GM08714 (cell line): Measurements from ENCODE around the gene LRPAP1.
A peak's percentile ranks its signal among the peaks of the same experiment; 100 is the strongest.
"Not testable (repeated sequence)": the region's sequence is repeated elsewhere in the genome, so short reads cannot be mapped to it uniquely, and the experiment has no call there.

Source experiments
- H3K4me3 ChIP-seq: fragments of 200-500 bp; sonication (Bioruptor generic); 2 replicates; pipeline ENCODE4 v1.5.1; 2014; ENCODE audit warnings: mild to moderate bottlenecking, low read length, inconsistent platforms
- ZNF274 ChIP-seq: IDR thresholded peaks from 2 replicates; pipeline ENCODE4 v1.6.1; 2012; ENCODE audit warnings: mild to moderate bottlenecking, low read depth, low read length

The LRPAP1 gene, protein sequence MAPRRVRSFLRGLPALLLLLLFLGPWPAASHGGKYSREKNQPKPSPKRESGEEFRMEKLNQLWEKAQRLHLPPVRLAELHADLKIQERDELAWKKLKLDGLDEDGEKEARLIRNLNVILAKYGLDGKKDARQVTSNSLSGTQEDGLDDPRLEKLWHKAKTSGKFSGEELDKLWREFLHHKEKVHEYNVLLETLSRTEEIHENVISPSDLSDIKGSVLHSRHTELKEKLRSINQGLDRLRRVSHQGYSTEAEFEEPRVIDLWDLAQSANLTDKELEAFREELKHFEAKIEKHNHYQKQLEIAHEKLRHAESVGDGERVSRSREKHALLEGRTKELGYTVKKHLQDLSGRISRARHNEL

DNA sequence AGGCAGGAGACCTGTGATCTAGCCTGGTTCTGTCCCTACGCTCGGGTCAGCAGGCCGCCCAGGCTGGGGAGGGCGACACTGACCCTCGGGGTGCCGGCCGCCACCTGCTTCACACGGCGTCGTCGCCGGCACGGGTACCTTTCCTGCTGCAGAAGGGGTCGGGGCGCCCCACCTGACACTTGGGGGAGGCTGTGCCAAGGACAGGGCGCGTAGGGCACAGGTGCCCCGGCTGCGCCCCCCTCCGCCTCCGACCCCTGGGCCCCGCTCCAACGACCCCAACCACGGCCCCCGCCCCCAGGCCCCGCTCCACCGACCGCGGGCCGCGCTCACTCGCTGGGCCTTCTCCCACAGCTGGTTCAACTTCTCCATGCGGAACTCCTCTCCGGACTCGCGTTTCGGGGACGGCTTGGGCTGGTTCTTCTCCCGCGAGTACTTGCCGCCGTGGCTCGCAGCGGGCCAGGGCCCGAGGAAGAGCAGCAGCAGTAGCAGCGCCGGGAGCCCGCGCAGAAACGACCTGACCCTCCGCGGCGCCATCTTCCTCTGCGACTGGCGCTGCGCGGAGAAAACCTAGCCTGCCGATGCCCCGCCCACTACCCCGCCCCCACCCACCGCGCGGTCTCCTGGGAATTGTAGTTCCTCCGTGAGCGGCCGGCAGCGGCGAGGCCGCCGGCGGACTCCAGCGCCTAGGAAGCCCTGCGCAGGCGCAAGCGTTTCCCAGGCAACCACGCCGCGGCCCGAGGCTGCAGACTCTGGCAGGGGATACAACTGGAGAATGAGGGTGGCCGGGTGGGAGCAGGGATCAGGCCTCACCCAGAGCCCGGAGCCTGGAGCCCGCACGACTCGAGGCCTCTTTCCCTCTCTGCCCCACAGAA lies at the start of gene LRPAP1:
Gene LRPAP1, minus strand, starts transcription at position 544 of the 872 bp plus-strand sequence. Its CDS starts 10 bp downstream, at position 534.
- peak within 1 kb of the TSS; percentile 87 for H3K4me3 ChIP-seq
- TF ChIP-seq ZNF274: no peak

DNA sequence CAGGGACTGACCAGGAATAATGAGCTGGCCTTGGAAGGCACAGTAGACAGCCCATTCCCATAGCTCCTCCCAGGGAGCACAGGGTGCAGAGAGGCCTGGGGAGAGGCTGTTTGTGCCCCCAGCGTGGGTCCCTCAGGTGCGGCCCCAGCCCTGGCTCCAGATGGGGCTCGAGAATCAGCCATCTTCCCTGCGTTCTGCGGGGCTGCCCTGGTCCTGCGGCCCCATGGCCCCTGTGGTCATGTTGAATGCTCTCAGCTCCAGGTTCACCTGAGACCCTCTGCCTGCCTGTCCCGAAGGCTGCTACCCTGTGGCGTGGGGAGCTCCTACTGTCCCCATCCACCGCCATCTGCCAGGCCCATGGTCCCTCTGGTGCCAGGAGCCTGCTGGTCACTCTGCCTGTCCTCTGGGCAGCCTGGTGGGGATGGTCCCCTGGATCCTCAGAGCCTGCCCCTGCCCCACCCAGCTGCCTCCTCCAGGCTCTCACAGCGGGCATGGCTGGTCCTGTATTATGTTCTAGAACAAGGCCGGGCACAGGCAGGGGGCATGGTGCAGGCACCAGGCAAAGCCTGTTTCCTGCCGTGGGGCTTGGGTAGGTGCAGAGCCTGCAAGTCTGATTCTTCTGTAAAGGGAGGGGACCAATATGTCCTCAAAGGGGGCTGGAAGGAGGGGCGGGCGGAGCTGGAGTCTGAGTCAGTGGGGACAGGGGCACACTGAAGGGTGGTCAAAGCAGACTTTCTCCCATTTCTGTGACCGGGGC lies 49.3 kb upstream of the LRPAP1 start:
- H3K4me3 ChIP-seq: not testable (repeated sequence)

DNA sequence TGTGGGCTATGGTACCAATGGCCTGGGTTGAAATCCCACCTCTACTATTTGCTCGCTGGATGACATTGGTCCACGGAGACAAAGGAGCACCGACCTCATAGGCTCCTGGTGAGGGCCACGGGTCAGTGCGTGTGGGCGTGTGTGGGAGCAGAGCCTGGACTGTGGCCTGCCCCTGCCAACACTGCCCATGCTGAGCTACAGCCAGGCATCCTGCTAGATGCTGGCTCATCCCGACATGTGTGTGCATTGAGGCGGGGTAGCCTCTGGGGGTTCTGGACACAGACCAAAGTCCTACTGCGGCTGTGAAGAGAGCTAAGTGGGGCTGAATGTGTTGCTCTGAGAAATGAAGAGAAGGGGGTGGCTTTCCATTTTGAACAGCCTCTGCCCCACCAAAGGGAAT lies 48.6 kb upstream of the LRPAP1 start:
- H3K4me3 ChIP-seq: not testable (repeated sequence)

GRCh38 chr4:3578527-3579144 lies 46.4 kb upstream of the LRPAP1 start:
- H3K4me3 ChIP-seq: not testable (repeated sequence)

DNA sequence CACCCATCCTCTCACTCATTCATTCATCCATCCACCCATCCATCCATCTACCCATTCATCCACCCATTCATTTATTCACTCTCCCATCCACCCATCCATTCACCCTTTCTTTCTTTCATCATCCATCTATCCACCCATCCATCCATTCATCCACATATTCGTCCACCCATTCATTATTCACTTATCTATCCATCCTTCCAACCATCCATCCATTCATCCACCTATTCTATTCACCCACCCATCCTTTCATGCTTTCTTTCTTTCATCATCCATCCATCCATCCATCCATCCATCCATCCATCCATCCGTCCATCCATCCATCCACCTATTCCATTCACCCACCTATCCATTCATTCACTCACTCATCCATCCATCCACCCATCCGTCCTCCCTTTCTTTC lies 45.8 kb upstream of the LRPAP1 start:
- not testable (repeated sequence) for H3K4me3 ChIP-seq

DNA sequence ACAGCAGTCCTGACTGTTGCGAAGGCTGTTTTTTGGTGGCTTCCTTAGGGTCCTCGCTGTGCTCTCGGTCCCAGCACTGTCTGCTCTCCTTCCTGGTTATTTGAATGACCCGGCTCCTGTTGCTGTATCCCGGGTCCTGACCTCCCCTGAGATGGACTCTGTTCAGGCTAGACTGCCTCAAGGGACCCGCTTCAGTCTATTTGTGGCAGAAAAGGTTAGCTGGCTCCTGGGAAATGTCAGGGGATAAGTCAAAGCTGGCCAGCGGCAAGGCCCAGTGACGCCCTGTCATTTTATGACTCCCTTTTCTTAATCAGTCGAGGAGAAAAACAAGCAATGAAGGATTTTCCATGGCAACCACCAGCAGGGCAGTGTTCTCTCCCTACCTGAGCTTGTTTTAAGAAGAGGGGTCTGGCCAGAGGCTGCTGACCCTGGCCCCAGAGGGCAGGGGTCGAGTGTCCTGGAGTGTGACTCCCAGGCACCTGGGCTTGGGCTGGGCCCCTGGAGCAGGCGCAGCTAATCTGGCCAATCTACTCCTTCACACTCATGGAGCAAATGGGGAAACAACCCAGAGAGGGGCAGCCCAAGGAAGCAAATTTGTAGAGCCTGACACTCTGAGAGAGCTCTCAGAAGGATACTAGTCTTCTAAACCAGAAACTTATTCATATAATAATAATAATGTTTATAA lies 45.1 kb upstream of the LRPAP1 start:
- not testable (repeated sequence) for H3K4me3 ChIP-seq

DNA sequence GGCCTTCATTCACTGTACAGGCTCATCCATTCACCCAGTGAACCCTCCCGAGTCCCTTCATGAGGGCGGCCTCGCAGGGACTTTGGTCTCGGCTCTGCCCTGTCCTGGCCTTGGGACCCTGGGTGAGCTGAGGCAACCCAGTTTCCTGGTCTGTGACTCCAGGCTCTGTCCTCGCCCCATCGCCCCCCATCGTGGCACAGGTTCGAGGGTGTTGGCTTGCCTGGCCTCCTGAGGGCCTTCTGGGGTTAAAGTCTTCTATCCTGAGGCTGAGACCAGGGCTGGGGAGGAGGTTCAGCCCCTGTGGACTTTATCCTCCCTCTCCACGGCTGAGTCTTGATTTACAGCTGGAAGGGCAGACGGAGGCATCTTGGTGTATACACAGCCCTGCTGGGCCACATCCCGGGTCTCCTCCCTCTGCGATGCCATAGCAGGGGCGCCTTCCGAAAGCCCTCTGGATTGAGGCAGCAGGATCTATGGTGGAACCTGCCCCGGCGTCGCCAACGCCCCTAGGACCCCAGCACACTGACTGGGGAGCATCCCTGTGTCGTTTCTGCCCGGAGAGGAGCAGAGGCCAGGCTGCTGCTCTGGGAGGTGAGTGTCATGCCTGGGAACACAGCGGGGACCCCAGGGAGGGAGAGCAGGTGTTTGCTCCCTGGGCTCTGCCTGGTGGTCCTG lies 44.4 kb upstream of the LRPAP1 start:
- H3K4me3 ChIP-seq: not testable (repeated sequence)

DNA sequence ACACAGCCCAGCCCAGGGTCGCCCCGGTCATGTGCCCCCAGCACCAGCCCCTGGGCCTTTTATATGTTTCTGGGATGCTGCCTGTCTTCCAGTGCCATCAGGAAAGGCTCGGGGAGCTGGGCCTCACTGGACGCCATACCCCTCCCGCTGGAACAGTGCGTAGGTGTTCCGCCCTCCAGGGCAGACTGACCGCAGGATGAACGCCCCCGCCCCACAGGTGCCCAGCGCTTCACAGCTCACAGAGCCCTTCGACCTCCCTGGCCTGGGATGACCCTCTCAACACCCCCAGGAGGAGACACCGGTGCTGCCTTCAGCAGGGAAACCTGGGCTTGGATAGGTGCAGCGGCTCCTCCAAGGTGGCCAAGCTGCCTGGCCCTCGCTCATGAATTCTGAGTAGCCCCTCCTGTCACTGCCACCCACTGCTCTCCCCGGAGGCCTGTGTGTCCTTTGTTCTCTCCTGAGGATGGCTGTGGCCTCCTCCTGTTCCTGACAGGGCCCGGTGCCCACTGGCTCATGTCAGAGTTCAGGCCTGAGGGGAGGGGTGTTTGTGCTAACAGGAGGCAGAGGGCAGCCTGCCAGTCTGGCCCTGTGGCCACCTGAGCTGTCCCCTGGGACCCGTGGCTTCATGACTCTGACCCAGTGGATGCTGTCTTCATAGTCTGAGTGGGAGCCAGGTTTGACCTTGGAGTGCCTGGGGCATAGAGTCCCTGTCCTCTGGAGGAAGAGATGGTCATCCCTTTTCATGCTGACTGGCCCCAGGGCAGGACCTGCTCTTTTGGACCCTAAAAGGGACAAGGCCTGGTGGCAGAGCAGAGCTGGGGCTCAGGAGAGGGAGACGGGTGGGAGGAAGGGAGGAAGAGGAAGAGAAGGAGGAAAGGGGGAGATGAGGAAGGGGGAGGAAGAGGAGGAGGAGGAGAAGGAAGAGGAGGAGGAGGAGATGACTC lies 43.5 kb upstream of the LRPAP1 start:
- H3K4me3 ChIP-seq: not testable (repeated sequence)

DNA sequence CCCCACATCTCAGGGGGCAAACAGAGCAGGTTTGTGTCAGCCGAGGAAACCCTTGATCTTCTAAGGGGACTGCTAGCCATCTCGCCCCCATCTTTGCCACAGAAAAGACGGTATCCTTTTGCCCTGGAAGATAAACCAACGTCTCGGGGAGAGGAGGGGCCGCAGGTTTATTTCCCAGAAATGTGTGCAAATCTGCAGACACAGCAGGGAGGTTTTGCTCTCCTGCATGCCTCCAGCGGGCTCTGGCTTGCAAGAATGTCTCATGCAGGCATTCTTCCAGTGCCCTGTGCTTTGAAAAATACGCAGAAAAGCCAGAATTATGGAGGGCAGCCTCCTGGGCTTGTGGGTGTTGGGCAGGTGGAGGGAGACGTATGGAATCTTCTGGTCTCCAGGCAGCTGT lies 42.6 kb upstream of the LRPAP1 start:
- H3K4me3 ChIP-seq: not testable (repeated sequence)

DNA sequence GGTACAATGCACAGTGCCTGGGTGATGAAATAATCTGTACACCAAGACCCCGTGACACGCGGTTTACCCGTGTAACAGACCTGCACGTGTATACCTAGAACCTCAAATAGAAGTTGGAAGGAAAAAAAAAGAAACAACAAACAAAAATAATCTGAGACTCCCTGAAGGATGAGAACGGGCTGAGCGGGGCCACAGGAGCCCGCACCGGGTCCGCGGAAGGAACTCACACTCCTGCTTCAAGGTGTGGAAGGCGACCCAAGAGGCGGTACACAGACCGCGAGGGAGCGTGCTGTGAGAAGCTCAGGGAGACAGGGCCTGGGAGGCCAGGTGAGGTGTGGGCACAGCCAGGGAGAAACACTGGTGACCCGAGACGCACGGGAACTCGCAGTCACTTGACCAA lies 42.1 kb upstream of the LRPAP1 start:
- not testable (repeated sequence) for H3K4me3 ChIP-seq

- H3K4me3 ChIP-seq: no peak overlapping the region
- TF ChIP-seq ZNF274: no peak
Observed at GRCh38 chr4:3573131-3573530, 40.9 kb upstream of the LRPAP1 start.

DNA sequence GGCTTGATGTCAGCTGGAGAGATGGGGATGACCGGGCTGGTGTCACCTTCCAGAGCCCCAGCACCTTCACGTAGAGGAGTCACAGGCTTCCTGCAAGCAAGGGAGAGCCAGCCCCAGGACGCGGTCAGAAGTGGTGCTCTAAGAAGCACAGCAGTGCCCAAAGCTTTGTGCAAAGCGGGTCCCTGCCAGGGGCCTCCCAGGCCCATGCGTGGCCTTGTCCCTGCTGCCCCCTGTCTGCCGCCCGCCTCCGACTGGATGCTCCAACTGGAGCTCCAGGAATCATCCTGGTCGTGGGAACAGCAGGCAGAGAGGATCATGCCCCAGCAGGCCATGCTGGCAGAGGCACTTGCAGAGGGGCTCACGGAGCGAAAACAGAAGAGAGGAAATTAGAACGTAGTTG lies 40.1 kb upstream of the LRPAP1 start:
- H3K4me3 ChIP-seq: no peak overlapping the region
- TF ChIP-seq ZNF274: no peak

GRCh38 chr4:3571921-3572320 lies 39.7 kb upstream of the LRPAP1 start:
- no peak overlapping the region for H3K4me3 ChIP-seq
- no peak for TF ChIP-seq ZNF274

DNA sequence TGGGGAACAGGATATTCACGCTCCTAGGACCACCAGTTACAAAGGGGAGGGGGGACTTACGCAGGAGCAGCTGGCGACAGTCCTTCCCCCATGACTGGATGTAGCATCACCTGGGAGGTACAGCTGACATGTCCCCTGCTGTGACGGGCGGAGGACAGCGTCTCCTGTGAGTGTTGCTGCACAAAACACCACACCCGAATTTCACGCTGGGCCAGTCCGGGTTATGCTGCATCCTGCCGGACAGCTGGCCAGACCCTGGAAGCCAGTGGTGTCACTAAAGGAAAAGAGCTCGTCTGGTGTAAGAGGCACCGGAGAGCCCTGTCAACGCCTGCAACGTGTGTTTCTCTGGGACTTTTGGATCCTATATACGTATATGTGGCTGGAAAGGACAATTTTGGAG lies 38.7 kb upstream of the LRPAP1 start:
- not testable (repeated sequence) for H3K4me3 ChIP-seq

- H3K4me3 ChIP-seq: not testable (repeated sequence)
Observed at GRCh38 chr4:3569611-3570010, 37.4 kb upstream of the LRPAP1 start.

- not testable (repeated sequence) for H3K4me3 ChIP-seq
Observed at GRCh38 chr4:3566701-3567100, 34.5 kb upstream of the LRPAP1 start.

DNA sequence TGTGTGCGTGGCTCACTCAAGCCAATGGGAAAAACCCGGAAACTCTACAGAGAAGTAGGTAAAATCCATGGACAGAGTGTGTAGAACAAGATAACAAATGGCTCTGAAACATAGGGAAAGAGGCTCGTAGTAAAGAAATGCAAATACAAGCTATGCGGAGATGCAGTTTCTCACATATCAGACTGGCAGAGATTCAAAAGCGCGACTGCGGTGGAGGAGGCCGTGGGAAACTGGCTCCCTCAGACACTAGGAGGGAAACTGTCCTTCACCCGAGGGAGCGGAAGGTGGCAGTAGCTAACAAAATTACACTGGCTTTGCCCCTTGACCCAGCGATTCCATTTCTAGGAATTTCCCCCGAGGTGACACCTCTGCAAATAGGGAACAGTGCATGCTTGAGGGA lies 34.1 kb upstream of the LRPAP1 start:
- not testable (repeated sequence) for H3K4me3 ChIP-seq

GRCh38 chr4:3564948-3565347 lies 32.7 kb upstream of the LRPAP1 start:
- H3K4me3 ChIP-seq: not testable (repeated sequence)
